Measurements from ENCODE around the gene ATF6. TPM values are rescaled to one million over a fixed set of nuclear protein-coding genes. Genes with fewer than 3 reads are reported as not detected.

ATF6 gene
- total and polyA plus RNA-seq, 4 donors = 10.0 to 22.5 (median 13.4) TPM

DNA sequence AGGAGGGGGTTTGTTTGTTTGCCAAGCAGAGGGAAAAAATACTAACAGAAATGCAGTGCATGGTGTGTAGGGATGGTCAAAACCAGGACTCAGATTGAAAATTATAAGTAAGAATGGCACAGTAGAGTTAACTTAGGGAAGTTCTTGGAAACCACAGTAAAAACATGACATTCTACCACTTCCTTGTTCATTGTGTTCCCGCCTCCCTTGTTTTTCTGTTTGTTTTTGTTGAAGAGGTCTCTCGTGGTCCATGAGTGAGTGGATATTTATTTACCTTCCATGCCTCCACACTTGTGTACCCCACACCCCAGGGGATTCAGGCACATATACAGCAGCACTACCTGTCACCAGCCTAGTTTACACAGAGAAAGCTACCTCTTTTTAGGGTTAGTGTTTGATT lies 187.9 kb downstream of the ATF6 start:
- Histone ChIP-seq H3K9ac (ENCODE audit: low read depth in 1 of 2, low read length in 2 of 2) (no peak overlapping the region), H3K36me3 (ENCODE audit: control insufficient read depth in 4 of 4, insufficient read depth in 3 of 4, low read depth in 1 of 4, low read length in 3 of 4) (peaks cover 2 to 9% (median 7%) of the 10 kb centered on the region in 4 donors), H3K4me3 (ENCODE audit: low read depth in 1 of 3, low read length in 3 of 3) (no peak overlapping the region), H3K4me1 (ENCODE audit: control insufficient read depth in 4 of 4, insufficient read depth in 4 of 4, low read length in 3 of 4) (no peaks in the 10 kb centered on the region), H3K27me3 (ENCODE audit: control insufficient read depth in 4 of 4, insufficient read depth in 4 of 4, low read length in 3 of 4) (no peaks in the 10 kb centered on the region), H3K27ac (ENCODE audit: low read depth in 1 of 2, low read length in 2 of 2) (no peak overlapping the region), H3K9me3 (ENCODE audit: control insufficient read depth in 4 of 4, low read length in 3 of 4) (no peaks in the 10 kb centered on the region)
- DNase-seq (ENCODE audit: low spot score) = no peak
- TF ChIP-seq, protein P1, sequence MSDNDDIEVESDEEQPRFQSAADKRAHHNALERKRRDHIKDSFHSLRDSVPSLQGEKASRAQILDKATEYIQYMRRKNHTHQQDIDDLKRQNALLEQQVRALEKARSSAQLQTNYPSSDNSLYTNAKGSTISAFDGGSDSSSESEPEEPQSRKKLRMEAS (IDR thresholded peaks at IDR 0.05) = no peak
- TF ChIP-seq HNF4G (IDR thresholded peaks at IDR 0.05) (no peak), TAF1 (conservative IDR thresholded peaks at IDR 0.05) (no peak), FOXA2 (IDR thresholded peaks at IDR 0.05) (no peak), RXRA (IDR thresholded peaks at IDR 0.05) (no peak), GABPA (IDR thresholded peaks at IDR 0.05 in 1 of 2, conservative IDR thresholded peaks at IDR 0.05 in 1 of 2) (no peak), SP1 (IDR thresholded peaks at IDR 0.05) (no peak), RAD21 (IDR thresholded peaks at IDR 0.05) (no peak)
- TF ChIP-seq, protein P2, sequence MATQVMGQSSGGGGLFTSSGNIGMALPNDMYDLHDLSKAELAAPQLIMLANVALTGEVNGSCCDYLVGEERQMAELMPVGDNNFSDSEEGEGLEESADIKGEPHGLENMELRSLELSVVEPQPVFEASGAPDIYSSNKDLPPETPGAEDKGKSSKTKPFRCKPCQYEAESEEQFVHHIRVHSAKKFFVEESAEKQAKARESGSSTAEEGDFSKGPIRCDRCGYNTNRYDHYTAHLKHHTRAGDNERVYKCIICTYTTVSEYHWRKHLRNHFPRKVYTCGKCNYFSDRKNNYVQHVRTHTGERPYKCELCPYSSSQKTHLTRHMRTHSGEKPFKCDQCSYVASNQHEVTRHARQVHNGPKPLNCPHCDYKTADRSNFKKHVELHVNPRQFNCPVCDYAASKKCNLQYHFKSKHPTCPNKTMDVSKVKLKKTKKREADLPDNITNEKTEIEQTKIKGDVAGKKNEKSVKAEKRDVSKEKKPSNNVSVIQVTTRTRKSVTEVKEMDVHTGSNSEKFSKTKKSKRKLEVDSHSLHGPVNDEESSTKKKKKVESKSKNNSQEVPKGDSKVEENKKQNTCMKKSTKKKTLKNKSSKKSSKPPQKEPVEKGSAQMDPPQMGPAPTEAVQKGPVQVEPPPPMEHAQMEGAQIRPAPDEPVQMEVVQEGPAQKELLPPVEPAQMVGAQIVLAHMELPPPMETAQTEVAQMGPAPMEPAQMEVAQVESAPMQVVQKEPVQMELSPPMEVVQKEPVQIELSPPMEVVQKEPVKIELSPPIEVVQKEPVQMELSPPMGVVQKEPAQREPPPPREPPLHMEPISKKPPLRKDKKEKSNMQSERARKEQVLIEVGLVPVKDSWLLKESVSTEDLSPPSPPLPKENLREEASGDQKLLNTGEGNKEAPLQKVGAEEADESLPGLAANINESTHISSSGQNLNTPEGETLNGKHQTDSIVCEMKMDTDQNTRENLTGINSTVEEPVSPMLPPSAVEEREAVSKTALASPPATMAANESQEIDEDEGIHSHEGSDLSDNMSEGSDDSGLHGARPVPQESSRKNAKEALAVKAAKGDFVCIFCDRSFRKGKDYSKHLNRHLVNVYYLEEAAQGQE (IDR thresholded peaks at IDR 0.05) = no peak
- WGBS = 66% methylated on average over 2 of the region's 2 CpGs

DNA sequence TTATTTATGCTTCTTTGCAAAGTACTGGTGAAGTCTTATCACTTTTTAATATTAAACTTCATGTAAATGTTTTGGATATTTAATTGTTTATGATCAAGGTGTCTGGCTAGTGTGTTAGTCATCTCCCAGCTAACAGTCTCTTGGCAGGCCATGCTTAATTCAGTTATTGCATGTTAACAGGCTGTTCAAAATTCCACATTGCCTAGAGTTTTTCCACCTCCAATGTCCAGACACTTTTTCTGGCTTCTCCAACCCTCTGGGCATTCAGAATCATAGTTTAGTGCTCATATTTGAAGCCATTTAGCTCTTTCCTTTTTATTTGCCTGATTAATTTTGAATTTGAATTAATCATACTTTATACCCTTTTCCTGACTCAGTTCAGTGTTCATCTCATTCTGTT lies 188.3 kb downstream of the ATF6 start:
- Histone ChIP-seq H3K9me3 (ENCODE audit: control insufficient read depth in 4 of 4, low read length in 3 of 4) (no peaks in the 10 kb centered on the region), H3K4me1 (ENCODE audit: control insufficient read depth in 4 of 4, insufficient read depth in 4 of 4, low read length in 3 of 4) (no peaks in the 10 kb centered on the region), H3K27me3 (ENCODE audit: control insufficient read depth in 4 of 4, insufficient read depth in 4 of 4, low read length in 3 of 4) (no peaks in the 10 kb centered on the region), H3K9ac (ENCODE audit: low read depth in 1 of 2, low read length in 2 of 2) (no peak overlapping the region), H3K27ac (ENCODE audit: low read depth in 1 of 2, low read length in 2 of 2) (no peak overlapping the region), H3K4me3 (ENCODE audit: low read depth in 1 of 3, low read length in 3 of 3) (no peak overlapping the region), H3K36me3 (ENCODE audit: control insufficient read depth in 4 of 4, insufficient read depth in 3 of 4, low read depth in 1 of 4, low read length in 3 of 4) (peaks cover 2 to 11% (median 7%) of the 10 kb centered on the region in 4 donors)
- no peak for DNase-seq (ENCODE audit: low spot score)
- TF ChIP-seq FOXA1 (IDR thresholded peaks at IDR 0.05) (no peak), HNF4G (IDR thresholded peaks at IDR 0.05) (no peak), NR2F2 (IDR thresholded peaks at IDR 0.05) (no peak), EGR1 (IDR thresholded peaks at IDR 0.05; ENCODE audit: low read depth in 2 of 2) (no peak), JUND (IDR thresholded peaks at IDR 0.05) (no peak), RXRA (IDR thresholded peaks at IDR 0.05) (no peak), SP1 (IDR thresholded peaks at IDR 0.05) (no peak), FOXA2 (IDR thresholded peaks at IDR 0.05) (no peak), HNF4A (conservative IDR thresholded peaks at IDR 0.05) (no peak)
- TF ChIP-seq, protein P2 (IDR thresholded peaks at IDR 0.05) = no peak
- TF ChIP-seq, protein P3, sequence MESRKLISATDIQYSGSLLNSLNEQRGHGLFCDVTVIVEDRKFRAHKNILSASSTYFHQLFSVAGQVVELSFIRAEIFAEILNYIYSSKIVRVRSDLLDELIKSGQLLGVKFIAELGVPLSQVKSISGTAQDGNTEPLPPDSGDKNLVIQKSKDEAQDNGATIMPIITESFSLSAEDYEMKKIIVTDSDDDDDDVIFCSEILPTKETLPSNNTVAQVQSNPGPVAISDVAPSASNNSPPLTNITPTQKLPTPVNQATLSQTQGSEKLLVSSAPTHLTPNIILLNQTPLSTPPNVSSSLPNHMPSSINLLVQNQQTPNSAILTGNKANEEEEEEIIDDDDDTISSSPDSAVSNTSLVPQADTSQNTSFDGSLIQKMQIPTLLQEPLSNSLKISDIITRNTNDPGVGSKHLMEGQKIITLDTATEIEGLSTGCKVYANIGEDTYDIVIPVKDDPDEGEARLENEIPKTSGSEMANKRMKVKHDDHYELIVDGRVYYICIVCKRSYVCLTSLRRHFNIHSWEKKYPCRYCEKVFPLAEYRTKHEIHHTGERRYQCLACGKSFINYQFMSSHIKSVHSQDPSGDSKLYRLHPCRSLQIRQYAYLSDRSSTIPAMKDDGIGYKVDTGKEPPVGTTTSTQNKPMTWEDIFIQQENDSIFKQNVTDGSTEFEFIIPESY (IDR thresholded peaks at IDR 0.05) = no peak
- TF ChIP-seq, protein P1 (IDR thresholded peaks at IDR 0.05) = no peak

All from liver (tissue), 9 donors.